HepG2 (cell line): ENCODE results near the gene CSTPP1. TPM values are rescaled to one million over a fixed set of nuclear protein-coding genes. Genes with fewer than 3 reads are reported as not detected.

Source experiments
- ATRX ChIP-seq: sonication (generic); formaldehyde crosslinking; IDR thresholded peaks from 2 replicates; pipeline ENCODE4 v1.4.0; 2020; ENCODE audit warnings: missing genetic modification reagents, borderline replicate concordance
- CAMTA2 ChIP-seq: sonication (generic); formaldehyde crosslinking; IDR thresholded peaks from 2 replicates; pipeline ENCODE4 v1.4.0; 2020; ENCODE audit warnings: mild to moderate bottlenecking, missing genetic modification reagents, borderline replicate concordance
- CEBPG ChIP-seq: IDR thresholded peaks from 2 replicates; pipeline ENCODE4 v1.6.1; 2016
- HMG20A ChIP-seq: IDR thresholded peaks from 2 replicates; pipeline ENCODE4 v1.6.1; 2016; ENCODE audit warnings: borderline replicate concordance
- JUNB ChIP-seq: sonication (generic); formaldehyde crosslinking; IDR thresholded peaks from 2 replicates; pipeline ENCODE4 v1.8.0; 2022; ENCODE audit warnings: missing genetic modification reagents, mild to moderate bottlenecking, borderline replicate concordance
- MATR3 ChIP-seq: sonication (generic); formaldehyde crosslinking; IDR thresholded peaks from 2 replicates; pipeline ENCODE4 v1.4.0; 2020; ENCODE audit warnings: missing genetic modification reagents
- NFATC3 ChIP-seq: sonication (generic); formaldehyde crosslinking; IDR thresholded peaks from 2 replicates; pipeline ENCODE4 v1.5.1; 2020; ENCODE audit warnings: mild to moderate bottlenecking, missing genetic modification reagents
- RARA ChIP-seq: IDR thresholded peaks from 2 replicates; pipeline ENCODE4 v1.6.1; 2016; ENCODE audit warnings: missing genetic modification reagents, missing compliant biosample characterization
- RARG ChIP-seq: sonication (generic); formaldehyde crosslinking; IDR thresholded peaks from 2 replicates; pipeline ENCODE4 v1.4.0; 2020; ENCODE audit warnings: low read depth, mild to moderate bottlenecking, missing genetic modification reagents
- SATB2 ChIP-seq: sonication (generic); formaldehyde crosslinking; IDR thresholded peaks from 2 replicates; pipeline ENCODE4 v1.5.0; 2020; ENCODE audit warnings: missing genetic modification reagents
- SSRP1 ChIP-seq: IDR thresholded peaks from 2 replicates; pipeline ENCODE4 v1.6.1; 2016; ENCODE audit warnings: control low read depth
- TCF12 ChIP-seq, 2 experiments: fragments of 450-650 bp in 1 of 2; sonication (generic) in 1 of 2; formaldehyde crosslinking in 1 of 2; IDR thresholded peaks; 2 replicates each; pipeline versions ENCODE4 v1.6.1 to v1.8.0; 2017 to 2022; ENCODE audit warnings: antibody characterized with exemption in 1 of 2, mild to moderate bottlenecking in 1 of 2, missing genetic modification reagents in 1 of 2, moderate library complexity in 1 of 2
- TOE1 ChIP-seq: sonication (generic); formaldehyde crosslinking; IDR thresholded peaks from 2 replicates; pipeline ENCODE4 v1.4.0; 2020; ENCODE audit warnings: mild to moderate bottlenecking, missing genetic modification reagents
- U2AF2 ChIP-seq: fragments of 200-400 bp; formaldehyde crosslinking; IDR thresholded peaks from 2 replicates; pipeline ENCODE4 v1.6.1; 2017; ENCODE audit warnings: low read depth, mild to moderate bottlenecking, low read length
- WIZ ChIP-seq: sonication (generic); formaldehyde crosslinking; IDR thresholded peaks from 2 replicates; pipeline ENCODE4 v1.5.1; 2020; ENCODE audit warnings: mild to moderate bottlenecking, missing genetic modification reagents
- ZBTB39 ChIP-seq: sonication (generic); formaldehyde crosslinking; IDR thresholded peaks from 2 replicates; pipeline ENCODE4 v1.5.0; 2020; ENCODE audit warnings: missing genetic modification reagents
- ZFP36L1 ChIP-seq: sonication (generic); formaldehyde crosslinking; IDR thresholded peaks from 2 replicates; pipeline ENCODE4 v1.8.0; 2022; ENCODE audit warnings: mild to moderate bottlenecking, missing genetic modification reagents, moderate library complexity
- ZFP82 ChIP-seq: sonication (generic); formaldehyde crosslinking; IDR thresholded peaks from 2 replicates; pipeline ENCODE4 v1.5.1; 2020; ENCODE audit warnings: mild to moderate bottlenecking, missing genetic modification reagents, borderline replicate concordance
- ZNF329 ChIP-seq: sonication (generic); formaldehyde crosslinking; IDR thresholded peaks from 2 replicates; pipeline ENCODE4 v1.9.0; 2021; ENCODE audit warnings: low read depth, mild to moderate bottlenecking, missing genetic modification reagents
- ZNF432 ChIP-seq: sonication (generic); formaldehyde crosslinking; IDR thresholded peaks from 2 replicates; pipeline ENCODE4 v1.5.0; 2020; ENCODE audit warnings: missing genetic modification reagents, mild to moderate bottlenecking, borderline replicate concordance
- ZNF484 ChIP-seq: sonication (generic); formaldehyde crosslinking; IDR thresholded peaks from 2 replicates; pipeline ENCODE4 v1.5.1; 2020; ENCODE audit warnings: mild to moderate bottlenecking, low read depth, missing genetic modification reagents, borderline replicate concordance
- polyA plus RNA-seq, 8 experiments: library from polyadenylated mRNA; depleted of rRNA in 3 of 8; stranded (reverse) in 7 of 8; unstranded in 1 of 8; fragments of >200 nt; fragmentation: Illumina TruSeq in 4 of 8; extraction: Trizol in 4 of 8; gene quantifications; 2 replicates each; pipeline versions ENCODE4 v1.2.1 to v1.2.3, GENCODE V29; 2011 to 2016; ENCODE audit warnings: low read depth in 4 of 8, missing spikeins in 1 of 8, mixed read lengths in 1 of 8; ENCODE audit not compliant: insufficient read depth in 1 of 8
- total RNA-seq, 5 experiments: library from RNA; depleted of rRNA; stranded (reverse); fragments of >200 nt; fragmentation: Illumina TruSeq; extraction: Trizol; gene quantifications; 2 replicates each; pipeline ENCODE4 v1.2.3, GENCODE V29; 2016; ENCODE audit warnings: low read depth in 1 of 5
- TF ChIP-seq, protein P1 (sequence below): sonication (generic); formaldehyde crosslinking; IDR thresholded peaks from 2 replicates; pipeline ENCODE4 v1.8.1; 2023; ENCODE audit warnings: mild to moderate bottlenecking, inconsistent platforms, moderate library complexity, missing genetic modification reagents, borderline replicate concordance
- TF ChIP-seq, protein P2 (sequence below), 2 experiments: fragments of 450-650 bp in 1 of 2; sonication (generic) in 1 of 2; formaldehyde crosslinking; IDR thresholded peaks; 2 replicates each; pipeline versions ENCODE4 v1.5.0 to v1.8.0; 2020 to 2022; ENCODE audit warnings: mild to moderate bottlenecking in 1 of 2, missing genetic modification reagents in 1 of 2
- TF ChIP-seq, protein P3 (sequence below): IDR thresholded peaks from 2 replicates; pipeline ENCODE4 v1.6.1; 2016

CSTPP1 gene
- total and polyA plus RNA-seq, 2 of the 13 experiments (the other 11 are each of a cell fraction or from before 2014, with no cell fraction given) = 12.3 to 14.6 TPM

- no peak for TF ChIP-seq JUNB (CRISPR knock-in tag)
- no peak for TF ChIP-seq TCF12 (IDR thresholded peaks at IDR 0.05)
- no peak for TF ChIP-seq TCF12 (CRISPR knock-in tag; IDR thresholded peaks at IDR 0.05)
- no peak for TF ChIP-seq SATB2 (CRISPR knock-in tag)
- no peak for TF ChIP-seq SSRP1 (CRISPR knock-in tag)
- no peak for TF ChIP-seq ATRX
- peak; percentile 97 for TF ChIP-seq U2AF2
- TF ChIP-seq, protein P1, sequence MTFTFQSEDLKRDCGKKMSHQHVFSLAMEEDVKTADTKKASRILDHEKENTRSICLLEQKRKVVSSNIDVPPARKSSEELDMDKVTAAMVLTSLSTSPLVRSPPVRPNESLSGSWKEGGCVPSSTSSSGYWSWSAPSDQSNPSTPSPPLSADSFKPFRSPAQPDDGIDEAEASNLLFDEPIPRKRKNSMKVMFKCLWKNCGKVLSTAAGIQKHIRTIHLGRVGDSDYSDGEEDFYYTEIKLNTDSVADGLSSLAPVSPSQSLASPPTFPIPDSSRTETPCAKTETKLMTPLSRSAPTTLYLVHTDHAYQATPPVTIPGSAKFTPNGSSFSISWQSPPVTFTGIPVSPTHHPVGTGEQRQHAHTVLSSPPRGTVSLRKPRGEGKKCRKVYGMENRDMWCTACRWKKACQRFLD (CRISPR knock-in tag) = no peak
- peak; percentile 78 for TF ChIP-seq ZFP36L1 (CRISPR knock-in tag)
- TF ChIP-seq, protein P2, sequence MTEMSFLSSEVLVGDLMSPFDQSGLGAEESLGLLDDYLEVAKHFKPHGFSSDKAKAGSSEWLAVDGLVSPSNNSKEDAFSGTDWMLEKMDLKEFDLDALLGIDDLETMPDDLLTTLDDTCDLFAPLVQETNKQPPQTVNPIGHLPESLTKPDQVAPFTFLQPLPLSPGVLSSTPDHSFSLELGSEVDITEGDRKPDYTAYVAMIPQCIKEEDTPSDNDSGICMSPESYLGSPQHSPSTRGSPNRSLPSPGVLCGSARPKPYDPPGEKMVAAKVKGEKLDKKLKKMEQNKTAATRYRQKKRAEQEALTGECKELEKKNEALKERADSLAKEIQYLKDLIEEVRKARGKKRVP (CRISPR knock-in tag; IDR thresholded peaks at IDR 0.05) = peak in 1 of 2 experiments; percentile 24; a peak in 1 of 4 replicates
- no peak for TF ChIP-seq ZNF484 (CRISPR knock-in tag)
- TF ChIP-seq RARG (CRISPR knock-in tag) = no peak
- no peak for TF ChIP-seq MATR3
- 0 out of 2 replicates have a peak, but pooled peaks have one; percentile 26 for TF ChIP-seq ZBTB39 (CRISPR knock-in tag)
- TF ChIP-seq WIZ = peak; percentile 40; the same call in 1 of the 2 replicates
- no peak for TF ChIP-seq CAMTA2 (CRISPR knock-in tag)
- 0 out of 2 replicates have a peak, but pooled peaks have one; percentile 41 for TF ChIP-seq ZFP82 (CRISPR knock-in tag)
- TF ChIP-seq ZNF432 (CRISPR knock-in tag) = no peak
- TF ChIP-seq NFATC3 (CRISPR knock-in tag) = no peak
- TF ChIP-seq TOE1 (CRISPR knock-in tag) = no peak
- no peak for TF ChIP-seq CEBPG (CRISPR knock-in tag)
- no peak for TF ChIP-seq HMG20A (CRISPR knock-in tag)
- TF ChIP-seq, protein P3, sequence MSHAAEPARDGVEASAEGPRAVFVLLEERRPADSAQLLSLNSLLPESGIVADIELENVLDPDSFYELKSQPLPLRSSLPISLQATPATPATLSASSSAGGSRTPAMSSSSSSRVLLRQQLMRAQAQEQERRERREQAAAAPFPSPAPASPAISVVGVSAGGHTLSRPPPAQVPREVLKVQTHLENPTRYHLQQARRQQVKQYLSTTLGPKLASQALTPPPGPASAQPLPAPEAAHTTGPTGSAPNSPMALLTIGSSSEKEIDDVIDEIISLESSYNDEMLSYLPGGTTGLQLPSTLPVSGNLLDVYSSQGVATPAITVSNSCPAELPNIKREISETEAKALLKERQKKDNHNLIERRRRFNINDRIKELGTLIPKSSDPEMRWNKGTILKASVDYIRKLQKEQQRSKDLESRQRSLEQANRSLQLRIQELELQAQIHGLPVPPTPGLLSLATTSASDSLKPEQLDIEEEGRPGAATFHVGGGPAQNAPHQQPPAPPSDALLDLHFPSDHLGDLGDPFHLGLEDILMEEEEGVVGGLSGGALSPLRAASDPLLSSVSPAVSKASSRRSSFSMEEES (CRISPR knock-in tag) = 0 out of 2 replicates have a peak, but pooled peaks have one; percentile 23
- no peak for TF ChIP-seq ZNF329 (CRISPR knock-in tag)
- TF ChIP-seq RARA (CRISPR knock-in tag) = no peak
Measured at GRCh38 chr11:46936138-46937110, at the start of gene CSTPP1 (continued).
